ENCODE measurements around the gene CHP2. TPM values are rescaled to one million over a fixed set of nuclear protein-coding genes. Genes with fewer than 3 reads are reported as not detected.

The CHP2 gene
- total and polyA plus RNA-seq, 2 of the 13 experiments (the other 11 are each of a cell fraction or from before 2014, with no cell fraction given): not detected

GRCh38 chr16:23796941-23797340, 42.1 kb downstream of the CHP2 start (continued):
- no peak for TF ChIP-seq SOX6 (IDR thresholded peaks at IDR 0.05)
- TF ChIP-seq SOX6 (CRISPR knock-in tag; IDR thresholded peaks at IDR 0.05): no peak
- no peak for TF ChIP-seq ARNT2 (CRISPR knock-in tag; IDR thresholded peaks at IDR 0.05; ENCODE audit: low read depth)
- no peak for TF ChIP-seq ZBTB49 (CRISPR knock-in tag; IDR thresholded peaks at IDR 0.05; ENCODE audit: borderline replicate concordance)
- no peak for TF ChIP-seq KIAA2018 (CRISPR knock-in tag; IDR thresholded peaks at IDR 0.05; ENCODE audit: borderline replicate concordance)
- TF ChIP-seq PCBP1 (IDR thresholded peaks at IDR 0.05; ENCODE audit: borderline replicate concordance, low read depth, low read length): no peak
- no peak for TF ChIP-seq MAFF (IDR thresholded peaks at IDR 0.05; ENCODE audit: low read depth, low read length)
- no peak for TF ChIP-seq E2F5 (CRISPR knock-in tag; conservative IDR thresholded peaks at IDR 0.05)
- no peak for TF ChIP-seq ZNF576 (CRISPR knock-in tag; IDR thresholded peaks at IDR 0.05)
- no peak for TF ChIP-seq ZNF224 (CRISPR knock-in tag; IDR thresholded peaks at IDR 0.05)
- TF ChIP-seq TAF15 (IDR thresholded peaks at IDR 0.05; ENCODE audit: low read depth, low read length, poor library complexity, severe bottlenecking): no peak

All from HepG2 (cell line).